Measurements from ENCODE around the gene UTS2B. TPM values are rescaled to one million over a fixed set of nuclear protein-coding genes. Genes with fewer than 3 reads are reported as not detected.

UTS2B gene
- total and polyA plus RNA-seq, 12 donors, result 0.07 to 0.69 (median 0.43) TPM; not detected in 5

DNA sequence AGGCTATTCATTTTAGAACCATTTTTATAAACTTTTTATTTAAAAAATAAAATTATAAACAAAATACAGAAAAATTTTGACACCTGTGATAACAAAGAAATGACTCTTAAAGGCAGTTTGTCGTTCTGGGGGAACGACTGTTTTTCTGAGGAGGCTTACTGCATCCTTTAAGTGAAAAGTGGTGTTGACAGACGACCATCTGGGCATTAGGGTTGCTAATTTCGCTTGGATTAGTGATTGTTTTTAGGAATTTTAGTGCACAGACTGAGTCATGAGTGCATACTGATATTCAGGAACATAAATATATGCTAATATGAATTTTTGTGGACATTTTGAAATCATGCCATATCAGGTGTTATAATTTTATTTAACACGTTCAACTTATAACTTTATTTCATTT is 102.8 kb downstream of the UTS2B start:
- 67 to 80% (median 72%) methylated on average over 5 of the region's 5 CpGs for WGBS, 4 donors
- H3K27me3 ChIP-seq, result no peaks in the 10 kb centered on the region
- no peaks in the 10 kb centered on the region for H3K4me1 ChIP-seq (replicated peaks in 1 of 2)
- no peaks in the 10 kb centered on the region for H3K36me3 ChIP-seq (replicated peaks in 1 of 2)
- H3K27ac ChIP-seq, result no peak overlapping the region
- H3K9me3 ChIP-seq (replicated peaks in 1 of 3), result no peaks in the 10 kb centered on the region
- DNase-seq, result no peak
- H3K4me3 ChIP-seq, result no peak overlapping the region
- no peak for TF ChIP-seq POLR2A (IDR thresholded peaks at IDR 0.05)
- TF ChIP-seq, protein P1, sequence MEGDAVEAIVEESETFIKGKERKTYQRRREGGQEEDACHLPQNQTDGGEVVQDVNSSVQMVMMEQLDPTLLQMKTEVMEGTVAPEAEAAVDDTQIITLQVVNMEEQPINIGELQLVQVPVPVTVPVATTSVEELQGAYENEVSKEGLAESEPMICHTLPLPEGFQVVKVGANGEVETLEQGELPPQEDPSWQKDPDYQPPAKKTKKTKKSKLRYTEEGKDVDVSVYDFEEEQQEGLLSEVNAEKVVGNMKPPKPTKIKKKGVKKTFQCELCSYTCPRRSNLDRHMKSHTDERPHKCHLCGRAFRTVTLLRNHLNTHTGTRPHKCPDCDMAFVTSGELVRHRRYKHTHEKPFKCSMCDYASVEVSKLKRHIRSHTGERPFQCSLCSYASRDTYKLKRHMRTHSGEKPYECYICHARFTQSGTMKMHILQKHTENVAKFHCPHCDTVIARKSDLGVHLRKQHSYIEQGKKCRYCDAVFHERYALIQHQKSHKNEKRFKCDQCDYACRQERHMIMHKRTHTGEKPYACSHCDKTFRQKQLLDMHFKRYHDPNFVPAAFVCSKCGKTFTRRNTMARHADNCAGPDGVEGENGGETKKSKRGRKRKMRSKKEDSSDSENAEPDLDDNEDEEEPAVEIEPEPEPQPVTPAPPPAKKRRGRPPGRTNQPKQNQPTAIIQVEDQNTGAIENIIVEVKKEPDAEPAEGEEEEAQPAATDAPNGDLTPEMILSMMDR (IDR thresholded peaks at IDR 0.05), result no peak
- intact Hi-C loops (cut with DNase I), result no loop called here

DNA sequence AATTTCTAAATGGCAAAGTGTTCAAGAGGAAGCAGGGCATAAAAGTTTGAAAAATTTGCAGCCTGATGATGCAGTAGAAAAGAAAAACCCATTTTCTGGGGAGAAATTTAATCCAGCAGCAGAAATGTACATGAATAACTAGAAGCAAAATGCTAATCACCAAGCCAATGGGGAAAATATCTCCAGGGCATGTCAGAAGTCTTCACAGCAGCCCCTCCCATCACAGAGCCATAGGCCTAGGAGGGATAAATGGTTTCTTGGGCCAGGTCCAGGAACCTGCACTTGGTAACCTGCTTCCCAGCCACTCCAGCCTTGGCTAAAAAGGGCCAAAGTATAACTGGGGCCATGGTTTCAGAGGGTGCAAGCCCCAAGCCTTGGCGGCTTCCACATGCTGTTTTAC is 108.7 kb downstream of the UTS2B start:
- no peak overlapping the region for H3K4me3 ChIP-seq
- no peaks in the 10 kb centered on the region for H3K4me1 ChIP-seq (replicated peaks in 1 of 2)
- WGBS, 4 donors, result 96 to 100% (median 98%) methylated on average over 1 of the region's 1 CpG
- H3K27ac ChIP-seq, result no peak overlapping the region
- H3K36me3 ChIP-seq (replicated peaks in 1 of 2), result no peaks in the 10 kb centered on the region
- no peaks in the 10 kb centered on the region for H3K9me3 ChIP-seq (replicated peaks in 1 of 3)
- no peaks in the 10 kb centered on the region for H3K27me3 ChIP-seq
- TF ChIP-seq, protein P1 (IDR thresholded peaks at IDR 0.05), result no peak
- TF ChIP-seq POLR2A (IDR thresholded peaks at IDR 0.05), result no peak
- intact Hi-C loops (cut with DNase I), result no loop called here
- DNase-seq, result no peak

DNA sequence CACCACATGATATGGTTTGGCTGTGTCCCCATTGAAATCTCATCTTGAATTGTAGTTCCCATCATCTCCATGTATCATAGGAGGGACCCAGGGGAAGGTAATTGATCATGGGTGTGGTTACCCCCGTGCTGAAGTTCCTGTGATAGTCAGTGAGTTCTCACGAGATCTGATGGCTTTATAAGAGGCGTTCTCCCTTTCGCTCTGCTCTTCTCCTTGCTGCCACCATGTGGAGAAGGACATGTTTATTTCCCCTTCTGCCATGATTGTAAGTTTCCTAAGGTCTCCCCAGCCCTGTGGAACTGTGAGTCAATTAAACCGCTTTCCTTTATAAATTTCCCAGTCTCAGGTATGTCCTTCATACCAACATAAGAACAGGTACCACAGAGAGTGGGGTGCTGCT is 109.4 kb downstream of the UTS2B start:
- intact Hi-C loops (cut with DNase I), result no loop called here
- no peak overlapping the region for H3K27ac ChIP-seq
- H3K4me3 ChIP-seq, result no peak overlapping the region
- H3K4me1 ChIP-seq (replicated peaks in 1 of 2), result no peaks in the 10 kb centered on the region
- no peaks in the 10 kb centered on the region for H3K9me3 ChIP-seq (replicated peaks in 1 of 3)
- TF ChIP-seq, protein P1 (IDR thresholded peaks at IDR 0.05), result no peak
- TF ChIP-seq POLR2A (IDR thresholded peaks at IDR 0.05), result no peak
- 81 to 85% (median 82%) methylated on average over 5 of the region's 5 CpGs for WGBS, 4 donors
- DNase-seq, result no peak
- no peaks in the 10 kb centered on the region for H3K36me3 ChIP-seq (replicated peaks in 1 of 2)
- H3K27me3 ChIP-seq, result no peaks in the 10 kb centered on the region

DNA sequence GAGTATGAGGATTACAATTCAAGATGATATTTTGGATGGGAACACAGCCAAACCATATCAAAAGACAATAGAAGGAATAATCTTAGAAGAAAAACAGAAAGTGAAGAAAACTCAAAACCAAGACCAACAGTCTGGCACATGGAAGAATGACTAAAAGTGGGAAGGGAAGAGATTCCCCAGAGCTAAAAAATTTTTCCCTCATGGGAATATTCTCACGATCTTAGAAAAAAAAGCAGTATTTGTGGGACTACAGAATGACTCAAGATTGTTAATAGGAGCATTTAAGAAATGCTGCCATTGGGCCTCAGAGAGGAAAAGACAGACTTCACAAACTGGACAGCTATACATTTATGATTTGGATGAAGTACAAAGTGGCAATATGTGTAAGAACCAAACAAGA is 113.0 kb downstream of the UTS2B start:
- Histone ChIP-seq H3K9me3 (replicated peaks in 1 of 3) (no peaks in the 10 kb centered on the region), H3K27ac (no peak overlapping the region), H3K4me3 (no peak overlapping the region), H3K27me3 (no peaks in the 10 kb centered on the region), H3K36me3 (replicated peaks in 1 of 2) (no peaks in the 10 kb centered on the region), H3K4me1 (replicated peaks in 1 of 2) (no peaks in the 10 kb centered on the region)
- TF ChIP-seq, protein P1 (IDR thresholded peaks at IDR 0.05), result no peak
- no peak for TF ChIP-seq POLR2A (IDR thresholded peaks at IDR 0.05)
- 60 to 91% (median 62%) methylated on average over 1 of the region's 1 CpG for WGBS, 4 donors
- no peak for DNase-seq
- intact Hi-C loops (cut with DNase I), result no loop called here

Other genes starting within 250 kb of the UTS2B start
- gene OSTN, start 131.3 kb downstream of the UTS2B start, total RNA-seq, result under 1 TPM in 1 of 9 donors, not detected in 8; under 0.01 TPM
- gene OSTN, start 131.3 kb downstream of the UTS2B start, polyA plus RNA-seq, result not detected
- 10 to 100 TPM; 51.1 to 92.1 (median 70.5) TPM for gene CCDC50, start 1.1 kb downstream of the UTS2B start, total RNA-seq
- gene CCDC50, start 1.1 kb downstream of the UTS2B start, polyA plus RNA-seq, result 10 to 100 TPM; 18.3 to 47.2 (median 19.6) TPM
- gene PYDC2, start 130.6 kb upstream of the UTS2B start, total RNA-seq, result 10 to 100 TPM in 1 of 9 donors, not detected in 8; 63.2 TPM
- gene PYDC2, start 130.6 kb upstream of the UTS2B start, polyA plus RNA-seq, result not detected